HG02852 (cell line): ENCODE results near the gene MORN4.
"Not testable (repeated sequence)": the region's sequence is repeated elsewhere in the genome, so short reads cannot be mapped to it uniquely, and the experiment has no call there.

ENCODE experiments used
- ATAC-seq: cut with Tn5 transposase; IDR thresholded peaks from one replicate; pipeline ENCODE4 v1.9.1; 2021; ENCODE audit warnings: mild to moderate bottlenecking, moderate library complexity; ENCODE audit not compliant: unreplicated experiment

MORN4 gene

DNA sequence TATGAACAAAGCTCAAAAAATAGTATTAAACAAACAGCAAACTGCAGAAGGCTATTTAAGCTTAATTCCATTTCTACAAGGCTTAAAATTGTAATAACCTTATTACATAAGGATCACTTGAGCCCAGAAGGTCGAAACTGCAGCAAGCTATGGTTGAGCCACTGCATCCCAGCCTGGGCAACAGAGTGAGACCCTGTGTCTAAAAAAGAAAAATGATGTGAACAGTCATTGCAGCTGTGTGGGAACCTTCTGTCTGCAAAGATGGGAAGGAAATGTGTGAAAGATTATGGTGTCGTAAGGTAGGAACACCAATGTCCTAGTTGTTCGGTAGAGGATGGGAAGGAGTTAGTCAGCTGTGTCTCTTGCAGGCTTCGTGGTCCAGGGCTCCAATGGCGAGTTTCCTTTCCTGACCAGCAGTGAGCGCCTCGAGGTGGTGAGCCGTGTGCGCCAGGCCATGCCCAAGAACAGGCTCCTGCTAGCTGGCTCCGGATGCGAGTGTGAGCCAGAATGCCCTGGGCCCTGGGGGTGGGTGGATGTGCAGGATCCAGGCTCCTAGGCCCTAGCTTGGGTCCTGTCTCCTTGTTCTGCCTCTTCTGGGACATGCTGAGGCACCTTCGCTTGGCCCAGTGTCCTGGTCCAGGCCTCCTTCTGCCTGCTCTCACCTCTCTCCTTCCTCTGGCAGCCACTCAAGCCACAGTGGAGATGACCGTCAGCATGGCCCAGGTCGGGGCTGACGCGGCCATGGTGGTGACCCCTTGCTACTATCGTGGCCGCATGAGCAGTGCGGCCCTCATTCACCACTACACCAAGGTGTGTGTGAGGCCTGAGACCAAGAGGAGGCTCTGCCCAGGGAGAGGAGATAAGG lies 34.7 kb downstream of the MORN4 start:
- ATAC-seq = no peak

DNA sequence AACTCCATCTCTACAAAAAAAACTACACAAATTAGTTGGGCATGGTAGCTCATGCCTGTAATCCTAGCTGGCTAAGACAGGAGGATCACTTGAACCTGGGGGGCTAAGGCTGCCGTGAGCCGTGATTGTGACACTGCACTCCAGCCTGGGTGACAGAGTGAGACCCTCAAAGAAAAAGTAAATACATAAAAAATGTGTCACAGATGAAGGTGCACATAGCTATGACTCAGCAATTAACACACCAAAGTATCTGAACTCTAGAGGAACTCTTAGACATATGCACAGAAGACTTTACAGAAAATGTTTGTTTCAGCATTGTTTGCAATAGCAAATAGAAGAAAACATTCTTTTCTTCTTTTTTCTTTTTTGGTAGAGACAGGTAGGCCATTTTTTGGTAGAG lies 35.5 kb downstream of the MORN4 start:
- ATAC-seq = no peak

DNA sequence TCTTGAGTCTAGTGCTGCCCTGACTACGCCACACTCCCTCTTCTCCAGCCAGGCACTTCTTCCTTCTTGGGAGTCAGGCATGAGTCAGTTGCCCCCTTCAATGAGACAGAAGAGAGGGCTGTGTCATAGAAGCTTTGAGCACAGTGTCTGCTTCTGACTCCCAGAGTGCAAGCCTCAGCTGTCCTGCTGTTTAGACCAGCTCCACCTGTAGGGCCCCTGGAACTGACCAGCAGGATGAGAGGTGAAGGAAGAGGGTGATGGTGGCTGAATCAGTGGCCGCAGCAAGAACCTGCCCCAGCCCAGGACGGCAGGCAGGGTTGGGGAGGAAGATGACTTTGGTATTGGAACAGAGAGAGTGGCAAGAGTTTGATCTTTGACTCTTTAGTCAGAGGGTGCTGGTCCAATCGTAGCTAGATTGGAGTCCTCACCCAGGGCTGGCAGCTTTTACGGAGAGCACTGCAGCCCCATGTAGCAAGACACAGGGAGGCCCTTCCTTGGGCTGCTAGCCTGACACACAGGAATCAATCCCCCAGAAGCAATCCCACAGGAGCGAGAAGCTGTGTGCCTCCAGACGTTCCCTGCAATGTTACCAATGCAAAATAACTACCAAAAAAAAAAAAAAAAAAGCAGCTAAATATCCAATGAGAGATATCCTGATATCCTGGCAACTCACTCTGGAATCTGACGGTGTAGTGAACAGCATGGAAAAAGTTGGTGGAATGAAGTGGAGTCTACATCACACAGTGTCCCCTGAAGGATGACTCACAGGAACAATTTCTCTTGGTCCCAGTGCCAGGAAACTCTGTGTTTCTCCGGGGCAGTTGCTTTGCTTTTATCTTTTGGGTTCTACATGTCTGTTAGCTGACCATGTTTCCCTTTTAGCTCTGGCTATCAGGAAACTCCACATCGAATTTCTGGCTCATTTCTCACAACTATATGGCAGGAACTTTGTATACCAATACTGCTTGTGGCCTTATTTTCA lies 36.9 kb downstream of the MORN4 start:
- ATAC-seq = no peak

DNA sequence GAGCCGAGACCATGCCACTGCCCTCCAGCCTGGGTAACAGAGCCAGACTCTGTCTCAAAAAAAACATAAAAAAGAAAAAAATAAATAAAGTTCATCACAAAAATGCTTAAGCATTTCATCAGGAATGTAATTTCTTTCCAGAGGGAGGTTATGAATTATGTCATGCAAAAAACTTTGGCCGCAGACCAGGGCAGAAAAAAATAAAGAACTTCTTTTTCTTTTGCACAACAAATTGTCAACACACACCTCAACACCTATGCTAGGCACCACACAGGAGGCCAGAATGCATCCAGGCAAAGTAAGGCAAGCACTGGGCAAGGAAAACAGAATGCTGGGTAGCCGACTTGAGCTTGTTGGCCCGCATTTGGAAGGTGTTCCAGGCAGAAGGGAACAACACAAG lies 39.9 kb downstream of the MORN4 start:
- no peak for ATAC-seq

DNA sequence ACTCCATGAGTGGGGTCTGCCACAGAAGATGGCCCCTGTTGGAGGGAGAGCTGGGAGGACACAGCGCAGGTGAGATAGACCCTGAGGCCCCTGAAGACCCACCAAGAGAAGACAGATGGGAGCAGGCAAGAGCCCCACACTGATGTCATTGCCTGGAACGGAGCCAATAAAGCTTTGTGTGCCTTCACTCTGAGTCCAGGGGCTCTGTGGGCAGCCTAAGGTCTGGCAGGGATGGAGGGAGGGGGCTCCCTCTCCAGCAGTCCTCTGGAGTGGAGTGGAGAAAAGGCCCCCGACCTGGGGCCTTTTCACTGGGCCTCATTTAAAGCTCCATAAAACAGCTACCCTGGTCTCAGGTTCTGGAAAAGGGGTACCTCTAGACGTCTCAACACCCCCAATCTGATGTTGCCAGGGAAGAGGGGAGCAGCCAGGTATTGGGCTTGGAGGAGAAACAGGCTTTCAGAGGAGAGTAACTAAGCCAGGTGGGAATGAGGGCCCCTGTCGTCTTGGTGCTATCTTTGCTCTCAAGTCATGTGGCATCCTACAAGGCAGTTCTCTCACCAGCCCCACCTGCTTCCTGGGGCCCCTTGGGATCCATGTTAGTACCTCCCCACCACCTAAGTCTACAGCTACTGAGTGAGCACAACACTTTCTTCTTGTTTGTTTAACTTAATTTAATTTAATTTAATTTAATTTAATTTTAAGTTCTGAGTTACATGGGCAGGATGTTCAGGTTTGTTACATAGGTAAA lies 42.4 kb downstream of the MORN4 start:
- no peak for ATAC-seq

DNA sequence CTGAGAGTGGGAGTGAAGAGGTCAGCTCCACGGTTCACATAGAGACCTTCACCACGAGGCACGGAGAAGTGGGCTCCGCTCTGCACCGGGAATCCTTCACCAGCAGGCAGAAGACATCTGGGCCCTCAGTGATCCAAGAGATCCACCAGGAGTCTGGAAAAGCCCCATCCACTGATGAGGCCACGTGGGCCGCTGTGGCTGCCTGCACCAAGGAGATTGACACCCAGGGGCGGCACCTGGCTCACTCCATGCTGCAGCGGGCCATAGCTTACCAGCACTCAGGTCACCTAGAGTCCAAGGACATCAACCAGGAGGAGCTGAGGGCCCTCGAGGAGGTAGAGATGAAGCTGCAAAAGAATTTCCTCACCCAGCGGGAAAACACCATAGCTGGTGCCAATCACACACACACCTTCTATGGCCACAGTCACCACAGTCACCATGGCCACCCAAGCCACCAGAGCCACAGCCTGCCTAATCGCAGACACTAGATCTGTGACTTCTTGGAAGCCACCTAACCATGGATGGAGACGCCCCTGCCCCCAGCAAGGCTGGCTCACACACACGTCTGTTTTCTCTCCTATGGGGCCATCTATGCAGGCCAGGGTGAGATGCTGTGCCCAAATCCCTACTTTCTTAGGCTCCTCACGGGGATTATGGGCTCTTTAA lies 43.1 kb downstream of the MORN4 start:
- no peak for ATAC-seq

DNA sequence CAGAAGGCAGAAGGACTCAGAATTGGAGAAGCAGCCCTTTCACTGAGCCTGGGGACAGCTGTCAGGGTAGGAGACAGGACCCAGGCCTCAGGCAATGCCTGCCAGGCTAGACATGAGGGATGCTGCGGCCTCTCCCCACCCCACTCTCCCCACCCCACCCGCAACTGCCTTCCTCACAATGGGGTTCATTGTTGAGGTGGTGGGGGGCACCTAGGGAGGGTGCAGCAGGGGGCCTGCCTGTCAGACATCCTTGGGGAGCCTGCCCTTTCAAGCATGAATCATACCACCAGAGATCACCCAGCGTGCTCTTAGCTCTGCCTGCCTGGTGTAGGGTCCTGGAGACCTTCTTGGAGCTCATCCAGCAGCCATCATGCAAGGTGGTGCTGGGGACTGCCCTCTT lies 43.8 kb downstream of the MORN4 start, which contains the start of gene C10orf62:
C10orf62 (plus strand) TSS at position 243 of the 400 bp plus-strand sequence. CDS start 177 bp downstream, outside the sequence.
- no peak for ATAC-seq

DNA sequence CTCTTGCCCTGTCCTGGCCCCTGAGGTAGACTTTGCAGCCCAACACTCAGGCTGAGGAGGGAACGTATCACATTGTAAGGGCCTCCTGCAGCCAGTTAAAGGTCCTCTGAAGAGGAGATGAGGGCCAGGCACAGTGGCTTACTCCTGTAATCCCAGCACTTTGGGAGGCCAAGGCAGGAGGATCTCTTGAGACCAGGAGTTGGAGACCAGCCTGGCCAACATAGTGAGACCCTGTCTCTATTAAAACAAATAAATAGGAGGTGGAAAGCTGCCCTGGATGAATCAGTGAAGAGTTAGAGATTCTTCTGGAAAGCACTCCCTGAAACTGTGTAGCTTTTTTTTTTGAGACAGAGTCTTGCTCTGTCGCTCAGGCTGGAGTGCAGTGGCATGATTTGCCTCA lies 46.1 kb downstream of the MORN4 start:
- no peak for ATAC-seq

DNA sequence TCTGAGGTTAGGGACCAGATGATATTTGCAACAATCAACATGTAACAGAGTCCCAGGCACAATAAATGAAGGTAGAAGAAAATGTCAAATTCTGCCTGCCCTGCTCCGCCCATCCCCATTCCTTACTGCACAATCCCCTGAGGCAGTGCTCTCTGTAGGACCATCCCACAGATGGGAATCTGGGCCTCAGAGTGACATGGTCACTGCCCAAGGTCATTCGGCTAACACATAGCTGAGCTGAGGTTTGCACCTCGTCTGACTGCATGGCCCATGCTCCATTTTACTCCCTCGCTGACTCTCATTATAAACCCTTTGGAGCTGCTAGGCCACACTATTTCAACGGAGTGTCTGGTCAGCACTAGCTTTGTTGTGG lies 47.9 kb downstream of the MORN4 start:
- no peak for ATAC-seq

DNA sequence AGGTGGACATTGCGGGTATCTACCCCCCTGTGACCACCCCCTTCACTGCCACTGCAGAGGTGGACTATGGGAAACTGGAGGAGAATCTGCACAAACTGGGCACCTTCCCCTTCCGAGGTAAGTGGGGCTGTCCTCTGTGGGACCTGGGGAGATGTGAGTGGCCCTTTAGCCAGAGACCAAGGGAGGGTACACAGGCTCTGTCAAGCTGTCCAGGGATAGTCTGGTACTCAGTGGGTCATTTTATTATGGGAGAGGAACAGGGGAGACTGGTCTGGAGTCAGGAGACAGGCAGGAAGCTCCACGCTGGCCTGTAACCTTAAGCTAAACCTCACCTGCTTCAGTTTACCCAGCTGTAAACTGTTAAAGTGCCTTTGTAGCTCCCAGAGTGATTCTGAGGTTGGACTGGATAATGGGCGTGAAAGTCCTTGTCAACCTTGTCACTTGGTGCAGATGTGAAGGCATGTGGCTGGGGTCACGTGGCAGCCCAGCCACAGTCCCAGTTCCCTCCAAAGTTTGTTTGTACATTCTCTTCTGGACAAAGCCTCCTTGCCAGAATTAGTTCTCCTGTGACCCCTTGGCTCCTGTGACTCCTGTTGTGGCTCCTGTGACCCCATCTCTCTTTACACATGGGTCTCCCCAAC lies 48.4 kb downstream of the MORN4 start:
- no peak for ATAC-seq

DNA sequence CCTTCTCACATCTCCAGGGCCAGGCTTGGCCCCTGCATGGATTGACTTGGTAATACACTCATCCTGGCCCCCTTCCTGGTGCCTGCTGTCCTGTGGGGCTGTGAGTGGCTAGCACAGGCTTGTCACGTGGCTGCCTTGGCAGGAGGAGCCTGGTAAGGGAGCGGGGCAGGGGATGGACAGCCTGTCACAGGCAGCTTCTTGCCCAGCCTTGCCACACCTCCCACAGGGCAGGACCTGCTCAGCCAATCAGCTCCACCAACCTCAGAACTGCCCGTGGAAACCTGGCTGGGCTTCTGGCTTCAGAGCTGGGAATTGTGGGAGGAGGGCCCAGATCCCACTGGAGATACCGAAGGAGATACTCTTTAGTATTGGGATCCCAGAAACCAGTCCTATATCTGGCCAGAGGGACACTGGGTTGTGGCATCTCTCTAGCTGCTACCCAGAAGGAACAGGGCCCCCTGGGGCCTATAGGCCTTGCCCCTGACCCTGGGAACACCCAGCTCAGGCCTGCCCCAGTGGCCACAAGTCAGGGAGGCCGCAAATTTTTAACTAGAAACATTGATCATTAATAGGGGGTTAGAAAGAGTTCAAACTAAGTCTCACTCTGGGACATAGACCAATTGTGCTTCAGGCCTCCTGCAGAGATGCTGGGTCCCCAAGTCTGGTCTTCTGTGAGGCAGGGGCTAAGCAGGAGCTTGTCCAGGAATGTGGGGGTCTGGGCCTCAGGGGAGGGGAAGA lies 49.1 kb downstream of the MORN4 start, which contains the start of gene HOGA1:
HOGA1 (plus strand) TSS at position 330 of the 738 bp plus-strand sequence; CDS start at position 645, 315 bp downstream.
- no peak for ATAC-seq

DNA sequence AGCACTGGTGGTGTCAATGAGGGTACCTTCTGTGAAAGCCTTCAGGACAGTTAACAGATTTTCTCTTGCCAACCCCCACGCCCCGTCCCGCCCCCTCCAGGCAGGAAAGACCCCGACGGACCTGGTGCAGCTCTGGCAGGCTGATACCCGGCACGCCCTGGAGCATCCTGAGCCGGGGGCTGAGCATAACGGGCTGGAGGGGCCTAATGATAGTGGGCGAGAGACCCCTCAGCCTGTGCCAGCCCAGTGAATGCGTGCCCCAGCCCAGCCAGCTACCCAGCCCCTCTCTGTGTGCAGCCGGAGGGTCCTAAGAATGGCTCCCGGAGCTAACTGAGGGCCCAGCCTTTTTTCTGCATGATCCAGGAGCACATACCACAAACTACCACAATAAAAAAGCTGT lies 49.8 kb downstream of the MORN4 start:
- no peak for ATAC-seq

DNA sequence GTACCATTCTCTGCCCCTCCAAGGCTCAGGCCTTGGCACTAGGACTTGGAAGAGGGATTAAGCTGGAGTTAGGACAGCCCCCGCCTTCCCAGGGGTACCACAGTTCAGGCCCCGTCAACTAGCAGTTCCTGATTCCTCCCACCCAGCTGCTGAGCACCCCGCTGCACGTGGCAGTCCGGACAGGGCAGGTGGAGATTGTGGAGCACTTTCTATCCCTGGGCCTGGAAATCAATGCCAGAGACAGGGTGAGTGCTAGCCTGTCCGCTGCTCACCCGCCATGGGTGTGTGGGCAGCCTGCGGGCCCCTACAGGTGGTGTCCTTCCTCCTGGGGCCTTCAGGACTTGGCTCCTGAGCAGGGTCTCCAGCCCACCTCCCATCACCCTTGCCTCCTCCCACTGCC lies 51.1 kb downstream of the MORN4 start:
- ATAC-seq = no peak

DNA sequence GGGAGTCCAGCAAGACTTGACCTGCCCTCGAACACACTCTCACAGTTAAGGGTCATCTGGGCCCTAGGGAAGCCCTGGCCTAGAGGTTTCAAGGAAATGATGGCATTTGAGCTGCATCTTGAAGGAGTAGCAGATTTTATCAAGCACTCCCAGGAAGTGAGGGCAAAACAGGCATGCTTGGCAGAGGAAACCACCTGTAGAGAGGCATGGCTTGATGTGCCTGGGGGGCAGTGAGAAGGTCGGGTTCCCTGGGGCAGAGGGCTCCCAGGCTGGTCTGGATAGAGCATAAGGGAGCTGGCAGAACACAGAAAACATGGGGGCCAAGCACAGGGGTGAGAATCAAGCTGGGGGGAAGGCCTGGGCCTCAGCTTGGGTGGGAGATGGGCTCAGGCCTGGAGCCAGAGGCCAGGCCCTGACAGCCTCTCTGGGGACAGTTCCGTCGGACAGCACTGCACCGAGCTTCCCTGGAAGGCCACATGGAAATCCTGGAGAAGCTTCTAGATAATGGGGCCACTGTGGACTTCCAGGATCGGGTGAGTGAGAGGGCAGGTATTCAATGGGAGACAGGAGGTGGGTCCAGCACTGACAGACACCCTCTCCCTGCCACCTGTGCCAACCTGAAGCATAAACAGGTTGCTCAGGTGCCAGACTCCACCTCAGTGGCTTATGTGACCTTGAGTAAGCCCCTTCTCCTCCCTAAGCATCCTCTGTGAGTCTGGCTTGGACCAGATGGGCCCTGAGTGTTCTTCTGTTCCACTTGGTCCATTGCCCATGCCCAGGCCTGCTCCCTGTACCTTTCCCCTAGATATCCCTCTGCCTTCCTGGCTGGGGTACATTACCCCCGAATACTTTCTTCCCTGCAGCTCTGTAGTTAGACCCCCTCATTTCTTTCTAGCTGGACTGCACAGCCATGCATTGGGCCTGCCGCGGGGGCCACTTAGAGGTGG lies 52.6 kb downstream of the MORN4 start:
- no peak for ATAC-seq

DNA sequence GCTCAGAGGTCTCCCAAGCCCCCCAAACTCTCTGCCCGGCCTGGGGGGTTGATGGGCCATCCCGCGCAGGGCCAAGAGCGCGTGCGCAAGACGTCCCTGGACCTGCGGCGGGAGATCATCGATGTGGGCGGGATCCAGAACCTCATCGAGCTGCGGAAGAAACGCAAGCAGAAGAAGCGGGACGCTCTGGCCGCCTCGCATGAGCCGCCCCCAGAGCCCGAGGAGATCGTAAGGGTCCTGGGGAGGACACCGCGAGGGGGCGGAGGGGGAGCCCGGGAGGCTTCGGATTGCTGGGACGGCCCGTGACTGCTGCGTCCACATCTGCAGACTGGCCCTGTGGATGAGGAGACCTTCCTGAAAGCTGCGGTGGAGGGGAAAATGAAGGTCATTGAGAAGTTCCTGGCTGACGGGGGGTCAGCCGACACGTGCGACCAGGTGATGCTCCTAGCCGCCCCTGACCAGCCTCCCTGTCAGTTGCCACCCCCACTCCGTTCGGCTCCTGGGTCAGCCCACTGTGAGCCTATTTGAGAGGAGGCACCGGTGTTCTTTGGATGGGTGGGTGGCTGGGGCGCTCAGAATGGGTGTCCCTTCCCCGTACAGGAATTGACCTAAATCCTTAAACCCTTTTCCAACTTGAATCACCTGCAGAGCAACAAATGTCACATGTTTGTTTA lies 55.0 kb downstream of the MORN4 start:
- no peak for ATAC-seq

DNA sequence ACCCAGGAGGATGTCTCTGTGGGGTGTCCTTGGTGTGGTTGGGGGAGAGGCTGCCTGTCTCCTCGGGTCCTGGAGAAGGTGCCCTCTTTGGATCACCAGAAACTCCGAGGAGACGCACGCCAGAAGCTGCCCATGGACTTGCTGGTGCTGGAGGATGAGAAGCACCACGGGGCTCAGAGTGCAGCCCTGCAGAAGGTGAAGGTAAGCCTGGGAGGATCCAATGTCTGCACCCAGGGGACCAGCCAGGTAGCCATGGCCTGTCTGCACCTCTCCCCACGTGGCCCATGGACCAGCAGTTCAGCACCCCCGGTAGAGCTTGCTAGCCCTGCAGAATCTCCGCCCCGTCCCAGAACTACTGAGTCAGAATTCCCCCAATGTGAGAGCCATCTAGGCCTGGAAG lies 55.6 kb downstream of the MORN4 start:
- no peak for ATAC-seq

DNA sequence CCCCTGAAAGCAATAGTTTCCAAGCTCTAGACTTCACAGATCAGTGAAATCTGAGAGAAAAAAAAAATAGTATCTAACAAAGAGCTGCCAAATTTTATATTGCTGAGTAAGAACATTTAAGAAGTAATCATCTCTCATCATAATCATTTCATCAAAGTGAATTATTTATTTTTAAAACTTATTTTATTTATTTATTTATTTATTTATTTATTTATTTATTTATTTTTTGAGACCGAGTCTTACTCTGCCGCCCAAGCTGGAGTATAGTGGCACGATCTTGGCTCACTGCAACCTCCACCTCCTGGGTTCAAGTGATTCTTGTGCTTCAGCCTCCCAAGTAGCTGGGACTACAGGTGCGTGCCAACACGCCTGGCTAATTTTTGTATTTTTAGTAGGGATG lies 56.8 kb downstream of the MORN4 start:
- ATAC-seq = not testable (repeated sequence)
